T47D (cell line): ENCODE data around the gene C1orf210.

Source experiments
- DNase-seq, 2 experiments: peaks; one replicate each; pipeline versions ENCODE4 v3.0.0 to v3.0.0-alpha.2; 2011 to 2012; ENCODE audit warnings: low read depth in 1 of 2, low spot score in 1 of 2
- JUND ChIP-seq: IDR thresholded peaks from 2 replicates; pipeline ENCODE4 v1.6.1; 2012; ENCODE audit warnings: low read depth
- in situ Hi-C: cut with HindIII; loops from 2 replicates; pipeline ENCODE4 v1.10.0; 2016; ENCODE audit warnings: low sequenced_read_pairs, low pct_unique_long_range_greater_than_20kb

Gene C1orf210

GRCh38 chr1:43272576-43273571 lies 12.5 kb downstream of the C1orf210 start:
- DNase-seq, result no peak
- in situ Hi-C loops, result no loop called here
- TF ChIP-seq JUND, result no peak

- TF ChIP-seq JUND, result no peak
- DNase-seq, result no peak
- in situ Hi-C loops, result no loop called here
Observed at GRCh38 chr1:43272161-43272560, 13.2 kb downstream of the C1orf210 start.

GRCh38 chr1:43271186-43272118 lies 13.9 kb downstream of the C1orf210 start:
- TF ChIP-seq JUND, result no peak

GRCh38 chr1:43270421-43271095 lies 14.8 kb downstream of the C1orf210 start:
- peak; percentile 94 to 96 for DNase-seq
- in situ Hi-C loops, result no loop called here

More at GRCh38 chr1:43271186-43272118, 13.9 kb downstream of the C1orf210 start:
- DNase-seq, result no peak
- in situ Hi-C loops, result no loop called here

GRCh38 chr1:43269627-43270375 lies 15.6 kb downstream of the C1orf210 start, which contains the start of gene TMEM125:
Gene TMEM125 (plus strand): TSS chr1:43269983. CDS start chr1:43272723, 2,740 bp downstream.
- in situ Hi-C loops, result no loop called here

More at GRCh38 chr1:43270421-43271095, 14.8 kb downstream of the C1orf210 start:
- TF ChIP-seq JUND, result no peak

GRCh38 chr1:43267818-43268425 lies 17.5 kb downstream of the C1orf210 start:
- TF ChIP-seq JUND, result no peak
- in situ Hi-C loops, result no loop called here
- no peak for DNase-seq

More at GRCh38 chr1:43269627-43270375, 15.6 kb downstream of the C1orf210 start, which contains the start of gene TMEM125:
- DNase-seq, result peak in 1 of 2 experiments; percentile 62
- no peak for TF ChIP-seq JUND

- in situ Hi-C loops, result no loop called here
- TF ChIP-seq JUND, result no peak
- DNase-seq, result peak in 1 of 2 experiments; percentile 29
Observed at GRCh38 chr1:43267291-43267805, 18.0 kb downstream of the C1orf210 start.

GRCh38 chr1:43266881-43267280 lies 18.5 kb downstream of the C1orf210 start:
- no peak for DNase-seq
- in situ Hi-C loops, result no loop called here
- no peak for TF ChIP-seq JUND

GRCh38 chr1:43265431-43265830 lies 19.9 kb downstream of the C1orf210 start:
- in situ Hi-C loops, result no loop called here
- TF ChIP-seq JUND, result no peak
- no peak for DNase-seq

- TF ChIP-seq JUND, result no peak
- no peak for DNase-seq
- in situ Hi-C loops, result no loop called here
Observed at GRCh38 chr1:43258370-43258769, 27.0 kb downstream of the C1orf210 start.
